H9 (cell line): ENCODE data around the gene ADAMTS13. TPM values are rescaled to one million over a fixed set of nuclear protein-coding genes. Genes with fewer than 3 reads are reported as not detected.

Source experiments
- DNase-seq: peaks from one replicate; pipeline ENCODE4 v3.0.0-alpha.2; 2017
- H2AFZ ChIP-seq: one replicate; pipeline ENCODE4 v1.6.1; 2013; ENCODE audit warnings: mild to moderate bottlenecking, low read length, control low read depth, moderate library complexity
- H2AK5ac ChIP-seq: 2 replicates; pipeline ENCODE4 v1.6.1; 2013; ENCODE audit warnings: low read length, control low read depth, mixed read lengths; ENCODE audit not compliant: insufficient read length
- H2BK120ac ChIP-seq: one replicate; pipeline ENCODE4 v1.6.1; 2013; ENCODE audit warnings: low read depth, mild to moderate bottlenecking, low read length, control low read depth, inconsistent platforms; ENCODE audit not compliant: poor library complexity, severe bottlenecking
- H2BK12ac ChIP-seq: 2 replicates; pipeline ENCODE4 v1.6.1; 2013; ENCODE audit warnings: low read length, control low read depth, mixed read lengths, low read depth; ENCODE audit not compliant: insufficient read length
- H2BK15ac ChIP-seq: 2 replicates; pipeline ENCODE4 v1.6.1; 2013; ENCODE audit warnings: low read depth, low read length, control low read depth
- H2BK20ac ChIP-seq: one replicate; pipeline ENCODE4 v1.6.1; 2013; ENCODE audit warnings: low read depth, mild to moderate bottlenecking, low read length, control low read depth, inconsistent platforms; ENCODE audit not compliant: poor library complexity, severe bottlenecking
- H2BK5ac ChIP-seq: 2 replicates; pipeline ENCODE4 v1.6.1; 2013; ENCODE audit warnings: low read length, control low read depth, mixed read lengths; ENCODE audit not compliant: insufficient read length
- H3K14ac ChIP-seq: 2 replicates; pipeline ENCODE4 v1.6.1; 2013; ENCODE audit warnings: low read length, control low read depth; ENCODE audit not compliant: insufficient read depth
- H3K18ac ChIP-seq: 2 replicates; pipeline ENCODE4 v1.6.1; 2013; ENCODE audit warnings: low read depth, mild to moderate bottlenecking, mixed read lengths, low read length, control low read depth; ENCODE audit not compliant: insufficient read length
- H3K23ac ChIP-seq: 2 replicates; pipeline ENCODE4 v1.6.1; 2013; ENCODE audit warnings: low read length, control low read depth, mixed read lengths, low read depth; ENCODE audit not compliant: insufficient read length
- H3K23me2 ChIP-seq: 2 replicates; pipeline ENCODE4 v1.6.1; 2013; ENCODE audit warnings: low read depth, mild to moderate bottlenecking, mixed read lengths, low read length, control low read depth; ENCODE audit not compliant: insufficient read length, poor library complexity, severe bottlenecking
- H3K27ac ChIP-seq: 2 replicates; pipeline ENCODE4 v1.5.1; 2013; ENCODE audit warnings: low read length, control low read depth, mixed read lengths, low read depth; ENCODE audit not compliant: insufficient read length
- H3K27me3 ChIP-seq: 2 replicates; pipeline ENCODE4 v1.6.1; 2013; ENCODE audit warnings: low read length, control low read depth, inconsistent platforms; ENCODE audit not compliant: insufficient read depth
- H3K4ac ChIP-seq: 2 replicates; pipeline ENCODE4 v1.6.1; 2013; ENCODE audit warnings: low read depth, mild to moderate bottlenecking, control low read depth, inconsistent platforms, low read length, moderate library complexity
- H3K4me1 ChIP-seq: 2 replicates; pipeline ENCODE4 v1.6.1; 2013; ENCODE audit warnings: low read length, control low read depth, inconsistent platforms; ENCODE audit not compliant: insufficient read depth
- H3K4me2 ChIP-seq: 2 replicates; pipeline ENCODE4 v1.6.1; 2013; ENCODE audit warnings: low read length, control low read depth, mixed read lengths; ENCODE audit not compliant: insufficient read length, insufficient read depth
- H3K56ac ChIP-seq: 2 replicates; pipeline ENCODE4 v1.6.1; 2013; ENCODE audit warnings: low read depth, mild to moderate bottlenecking, mixed read lengths, low read length, control low read depth; ENCODE audit not compliant: insufficient read length
- H3K79me1 ChIP-seq: 2 replicates; pipeline ENCODE4 v1.6.1; 2013; ENCODE audit warnings: low read depth, mild to moderate bottlenecking, moderate library complexity, low read length, control low read depth, inconsistent platforms; ENCODE audit not compliant: insufficient read depth, poor library complexity, severe bottlenecking
- H3K79me2 ChIP-seq: 2 replicates; pipeline ENCODE4 v1.6.1; 2013; ENCODE audit warnings: low read length, control low read depth, inconsistent platforms; ENCODE audit not compliant: insufficient read depth
- H3K9ac ChIP-seq: 2 replicates; pipeline ENCODE4 v1.6.1; 2013; ENCODE audit warnings: low read length, control low read depth, mixed read lengths; ENCODE audit not compliant: insufficient read length; ENCODE audit errors: extremely low read depth
- H3K9me3 ChIP-seq: one replicate; pipeline ENCODE4 v1.6.1; 2013; ENCODE audit warnings: low read depth, low read length, inconsistent platforms; ENCODE audit not compliant: control insufficient read depth
- H3T11ph ChIP-seq: one replicate; pipeline ENCODE4 v1.6.1; 2013; ENCODE audit warnings: mild to moderate bottlenecking, low read length, control low read depth, inconsistent platforms
- H4K20me1 ChIP-seq: one replicate; pipeline ENCODE4 v1.6.1; 2013; ENCODE audit not compliant: control insufficient read depth, insufficient read length, insufficient read depth
- H4K5ac ChIP-seq: 2 replicates; pipeline ENCODE4 v1.6.1; 2013; ENCODE audit warnings: low read depth, mild to moderate bottlenecking, mixed read lengths, low read length, control low read depth; ENCODE audit not compliant: insufficient read length
- H4K8ac ChIP-seq: replicated peaks from 2 replicates; pipeline ENCODE4 v1.6.1; 2013; ENCODE audit warnings: low read length, control low read depth, mixed read lengths, low read depth; ENCODE audit not compliant: insufficient read length
- H4K91ac ChIP-seq: 2 replicates; pipeline ENCODE4 v1.6.1; 2013; ENCODE audit warnings: low read depth, mild to moderate bottlenecking, moderate library complexity, mixed read lengths, low read length, control low read depth; ENCODE audit not compliant: insufficient read length
- H3K27ac Mint-ChIP-seq, 3 experiments: 2 replicates in 2 of 3; 3 replicates in 1 of 3; pipeline ENCODE4 v1.8.0; 2020 to 2021; ENCODE audit warnings: mixed read lengths in 3 of 3, mild to moderate bottlenecking in 1 of 3, moderate library complexity in 1 of 3
- H3K27me3 Mint-ChIP-seq: 2 replicates; pipeline ENCODE4 v1.8.0; 2021; ENCODE audit warnings: low read depth, mild to moderate bottlenecking, moderate library complexity, mixed read lengths
- H3K36me3 Mint-ChIP-seq, 3 experiments: 2 replicates in 2 of 3; 3 replicates in 1 of 3; pipeline ENCODE4 v1.8.0; 2020 to 2021; ENCODE audit warnings: low read depth in 3 of 3, mixed read lengths in 3 of 3; ENCODE audit not compliant: insufficient read depth in 1 of 3
- H3K4me1 Mint-ChIP-seq, 2 experiments: 2 replicates each; pipeline ENCODE4 v1.8.0; 2020; ENCODE audit warnings: mixed read lengths in 2 of 2
- H3K4me3 Mint-ChIP-seq, 2 experiments: 2 replicates in 1 of 2; 3 replicates in 1 of 2; pipeline ENCODE4 v1.8.0; 2020 to 2021; ENCODE audit warnings: mild to moderate bottlenecking in 2 of 2, mixed read lengths in 2 of 2, moderate library complexity in 1 of 2
- H3K9me3 Mint-ChIP-seq, 2 experiments: 2 replicates in 1 of 2; 3 replicates in 1 of 2; pipeline ENCODE4 v1.8.0; 2020; ENCODE audit warnings: mild to moderate bottlenecking in 2 of 2, mixed read lengths in 2 of 2, moderate library complexity in 1 of 2
- WGBS: extraction: QIAGEN DNeasy Blood & Tissue Kit; methylation state at CpG from one replicate; pipeline ENCODE4 v1.1.7; 2013; ENCODE audit warnings: missing lambda C conversion rate, low lambda C conversion rate, mixed read lengths; ENCODE audit not compliant: insufficient read length; ENCODE audit errors: extremely low coverage; 5-methylcytosine and 5-hydroxymethylcytosine counted together
- total RNA-seq: library from RNA; stranded (reverse); gene quantifications from 2 replicates; pipeline ENCODE4 v1.2.1, GENCODE V29; 2021
- TF ChIP-seq, protein P1 (sequence below): fragments of 200-600 bp; sonication (generic); conservative IDR thresholded peaks from 3 replicates; pipeline ENCODE4 v1.8.0; 2021; ENCODE audit warnings: antibody characterized with exemption, mild to moderate bottlenecking

The ADAMTS13 gene
- total RNA-seq, 1 experiment from 2014 or later = 8.8 TPM

- no CpG with 5 or more reads among the region's 6 CpGs for WGBS
- no peak overlapping the region for H4K91ac ChIP-seq
Measured at GRCh38 chr9:133377721-133378216, 44.4 kb upstream of the ADAMTS13 start.

More at GRCh38 chr9:133377721-133378216, 44.4 kb upstream of the ADAMTS13 start:
- no peak overlapping the region for H4K5ac ChIP-seq
- H3K27me3 Mint-ChIP-seq = peaks cover 30% of the 10 kb centered on the region
- no peak overlapping the region for H2BK5ac ChIP-seq
- H3K4ac ChIP-seq = no peak overlapping the region
- no peaks in the 10 kb centered on the region for H3K27me3 ChIP-seq
- H3K18ac ChIP-seq = no peak overlapping the region
- no peak overlapping the region for H2BK12ac ChIP-seq
- no peak overlapping the region for H2BK15ac ChIP-seq
- peaks cover 16% of the 10 kb centered on the region; the same call in 1 of the 2 replicates for H3K79me2 ChIP-seq
- peaks cover 6% of the 10 kb centered on the region for H3K23me2 ChIP-seq
- H3K14ac ChIP-seq = no peak overlapping the region
- no peak overlapping the region for H3K23ac ChIP-seq
- H3K9me3 Mint-ChIP-seq = peaks cover 3 to 4% of the 10 kb centered on the region in 2 experiments; a peak in 3 of 5 replicates
- no peak overlapping the region for H2AK5ac ChIP-seq
- H4K8ac ChIP-seq = no peak overlapping the region
- H3K4me3 Mint-ChIP-seq = no peak overlapping the region
- no peak for DNase-seq
- H3K4me1 Mint-ChIP-seq = peaks cover 6 to 11% of the 10 kb centered on the region in 2 experiments
- no peak overlapping the region for H2BK20ac ChIP-seq
- H4K20me1 ChIP-seq = peaks cover 3% of the 10 kb centered on the region
- peaks cover 4% of the 10 kb centered on the region for H3K79me1 ChIP-seq
- no peaks in the 10 kb centered on the region for H3K9me3 ChIP-seq
- no peaks in the 10 kb centered on the region for H3K4me1 ChIP-seq
- no peak overlapping the region for H3K27ac ChIP-seq
- H3K56ac ChIP-seq = no peak overlapping the region
- no peak overlapping the region for H3K9ac ChIP-seq
- no peak overlapping the region for H3T11ph ChIP-seq
- TF ChIP-seq, protein P1, sequence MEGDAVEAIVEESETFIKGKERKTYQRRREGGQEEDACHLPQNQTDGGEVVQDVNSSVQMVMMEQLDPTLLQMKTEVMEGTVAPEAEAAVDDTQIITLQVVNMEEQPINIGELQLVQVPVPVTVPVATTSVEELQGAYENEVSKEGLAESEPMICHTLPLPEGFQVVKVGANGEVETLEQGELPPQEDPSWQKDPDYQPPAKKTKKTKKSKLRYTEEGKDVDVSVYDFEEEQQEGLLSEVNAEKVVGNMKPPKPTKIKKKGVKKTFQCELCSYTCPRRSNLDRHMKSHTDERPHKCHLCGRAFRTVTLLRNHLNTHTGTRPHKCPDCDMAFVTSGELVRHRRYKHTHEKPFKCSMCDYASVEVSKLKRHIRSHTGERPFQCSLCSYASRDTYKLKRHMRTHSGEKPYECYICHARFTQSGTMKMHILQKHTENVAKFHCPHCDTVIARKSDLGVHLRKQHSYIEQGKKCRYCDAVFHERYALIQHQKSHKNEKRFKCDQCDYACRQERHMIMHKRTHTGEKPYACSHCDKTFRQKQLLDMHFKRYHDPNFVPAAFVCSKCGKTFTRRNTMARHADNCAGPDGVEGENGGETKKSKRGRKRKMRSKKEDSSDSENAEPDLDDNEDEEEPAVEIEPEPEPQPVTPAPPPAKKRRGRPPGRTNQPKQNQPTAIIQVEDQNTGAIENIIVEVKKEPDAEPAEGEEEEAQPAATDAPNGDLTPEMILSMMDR = no peak
- no peak overlapping the region for H3K27ac Mint-ChIP-seq
- H2AFZ ChIP-seq = no peak overlapping the region
- H2BK120ac ChIP-seq = no peak overlapping the region
- H3K36me3 Mint-ChIP-seq = peaks cover 7 to 14% (median 9%) of the 10 kb centered on the region in 3 experiments; a peak in 6 of 7 replicates
- H3K4me2 ChIP-seq = no peak overlapping the region
